ENCODE measurements around the gene ARHGEF28. TPM values are rescaled to one million over a fixed set of nuclear protein-coding genes. Genes with fewer than 3 reads are reported as not detected.

The ARHGEF28 gene
- total and polyA plus RNA-seq, 10 of the 15 experiments (the other 5 are each of a cell fraction or from before 2014, with no cell fraction given) = 0.10 to 0.72 (median 0.22) TPM; not detected in 2

DNA sequence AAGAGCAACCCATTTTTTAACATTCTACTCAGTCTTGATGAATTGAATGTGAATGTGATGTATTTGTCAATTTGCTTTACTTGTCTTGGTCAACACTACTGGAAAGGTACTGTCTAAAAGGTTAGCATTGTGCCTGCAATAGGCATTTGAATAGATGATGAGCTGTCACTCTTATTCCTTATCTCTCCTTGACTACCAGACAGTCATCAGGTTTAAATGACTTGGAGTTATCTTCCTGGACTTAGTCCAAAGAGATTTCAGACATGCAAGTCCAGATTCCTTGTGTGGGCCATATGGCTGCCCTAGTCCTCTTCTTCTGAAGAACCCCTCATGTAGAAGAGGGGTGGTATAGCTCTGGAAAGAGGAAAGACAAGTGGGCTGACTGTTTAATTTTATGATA is 4.8 kb downstream of the ARHGEF28 start:
- Histone ChIP-seq H3K4me2 (ENCODE audit: control insufficient read depth, insufficient read depth) (no peak overlapping the region), H3K4me3 (no peak overlapping the region), H3K27me3 (replicated peaks in 1 of 2; ENCODE audit: control insufficient read depth in 2 of 2, insufficient read depth in 2 of 2, low read length in 1 of 2) (peaks cover 0 to 5% of the 10 kb centered on the region in 2 experiments; a peak in 2 of 4 replicates), H3K36me3 (ENCODE audit: control insufficient read depth in 2 of 2, insufficient read depth in 2 of 2, low read length in 1 of 2) (no peaks in the 10 kb centered on the region), H2AFZ (ENCODE audit: control insufficient read depth, low read depth, low read length) (no peak overlapping the region), H3K9ac (ENCODE audit: control insufficient read depth, insufficient read depth, low read length) (no peak overlapping the region), H3K27ac (ENCODE audit: control insufficient read depth, insufficient read depth) (no peak overlapping the region), H3K9me3 (replicated peaks; ENCODE audit: control insufficient read depth, insufficient read depth, low read length) (no peaks in the 10 kb centered on the region), H3K79me2 (ENCODE audit: control insufficient read depth, insufficient read depth, low read length) (no peaks in the 10 kb centered on the region), H4K20me1 (ENCODE audit: control insufficient read depth, insufficient read depth) (no peaks in the 10 kb centered on the region), H3K4me1 (ENCODE audit: control insufficient read depth, insufficient read depth, low read length) (no peaks in the 10 kb centered on the region)
- SMC1A ChIA-PET (ENCODE audit: uncharacterized antibody, unreplicated experiment) = interaction anchor here (0.9 to 2.3 kb wide), 7 partner anchors 9 to 162 kb away, joined by 3 to 11 read pairs (median 3); no protein-coding TSS in a partner anchor
- no TSS peak for BruUV-seq (replicated peaks)
- RAD21 ChIA-PET (ENCODE audit: unreplicated experiment) = no interaction called here
- intact Hi-C loops (cut with micrococcal nuclease; ENCODE audit: unreplicated experiment) (loop anchor here (5.0 kb wide), 1 partner anchor 33 kb away; no protein-coding TSS in a partner anchor), in situ Hi-C loops (cut with MboI) (no loop called here)
- no peak for FAIRE-seq
- POLR2A ChIA-PET = no interaction called here
- no peak for ATAC-seq
- no peak for DNase-seq (ENCODE audit: low read depth, low spot score)
- CTCF ChIA-PET = interaction anchor here (0.7 to 2.9 kb wide), 4 partner anchors 10 to 40 kb away, joined by 3 to 9 read pairs (median 4); no protein-coding TSS in a partner anchor
- TF ChIP-seq, protein P1, sequence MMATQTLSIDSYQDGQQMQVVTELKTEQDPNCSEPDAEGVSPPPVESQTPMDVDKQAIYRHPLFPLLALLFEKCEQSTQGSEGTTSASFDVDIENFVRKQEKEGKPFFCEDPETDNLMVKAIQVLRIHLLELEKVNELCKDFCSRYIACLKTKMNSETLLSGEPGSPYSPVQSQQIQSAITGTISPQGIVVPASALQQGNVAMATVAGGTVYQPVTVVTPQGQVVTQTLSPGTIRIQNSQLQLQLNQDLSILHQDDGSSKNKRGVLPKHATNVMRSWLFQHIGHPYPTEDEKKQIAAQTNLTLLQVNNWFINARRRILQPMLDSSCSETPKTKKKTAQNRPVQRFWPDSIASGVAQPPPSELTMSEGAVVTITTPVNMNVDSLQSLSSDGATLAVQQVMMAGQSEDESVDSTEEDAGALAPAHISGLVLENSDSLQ (IDR thresholded peaks at IDR 0.05) = 0 out of 2 replicates have a peak, but pooled peaks have one; percentile 8
- TF ChIP-seq PAX8 (IDR thresholded peaks at IDR 0.05) = no peak

DNA sequence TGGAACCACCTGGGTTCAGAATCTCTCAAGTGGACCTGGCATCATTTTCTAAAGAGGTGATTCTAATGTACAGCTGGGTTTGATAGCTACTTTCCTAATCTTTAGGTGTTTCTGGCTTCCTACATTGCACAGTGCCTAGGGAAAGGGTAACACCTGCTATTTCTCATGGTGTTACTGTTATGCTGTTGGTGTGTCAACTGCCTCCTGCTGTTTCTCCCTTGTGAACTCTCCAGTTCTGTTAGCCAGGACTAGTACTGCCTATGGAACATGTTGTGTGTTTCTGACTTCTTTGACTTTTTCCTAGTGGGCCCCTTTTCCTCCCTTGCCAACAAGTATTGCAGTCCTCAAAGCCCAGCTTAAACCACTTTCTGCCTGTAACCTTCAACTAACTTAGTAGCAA is 5.5 kb downstream of the ARHGEF28 start:
- H4K20me1 ChIP-seq (ENCODE audit: control insufficient read depth, insufficient read depth) = no peaks in the 10 kb centered on the region
- peaks cover 0 to 3% of the 10 kb centered on the region in 2 experiments; a peak in 2 of 4 replicates for H3K27me3 ChIP-seq (replicated peaks in 1 of 2; ENCODE audit: control insufficient read depth in 2 of 2, insufficient read depth in 2 of 2, low read length in 1 of 2)
- SMC1A ChIA-PET (ENCODE audit: uncharacterized antibody, unreplicated experiment) = interaction anchor here (0.7 to 2.3 kb wide), 7 partner anchors 10 to 162 kb away, joined by 3 to 11 read pairs (median 3); no protein-coding TSS in a partner anchor
- H3K9me3 ChIP-seq (replicated peaks; ENCODE audit: control insufficient read depth, insufficient read depth, low read length) = no peaks in the 10 kb centered on the region
- H3K79me2 ChIP-seq (ENCODE audit: control insufficient read depth, insufficient read depth, low read length) = no peaks in the 10 kb centered on the region
- no TSS peak for BruUV-seq (replicated peaks)
- FAIRE-seq (no peak), ATAC-seq (peak; percentile 8; the same call in 1 of the 3 replicates), DNase-seq (ENCODE audit: low read depth, low spot score) (no peak)
- in situ Hi-C loops (cut with MboI) (no loop called here), intact Hi-C loops (cut with micrococcal nuclease; ENCODE audit: unreplicated experiment) (loop anchor here (5.0 kb wide), 1 partner anchor 34 kb away; no protein-coding TSS in a partner anchor)
- no peak overlapping the region for H2AFZ ChIP-seq (ENCODE audit: control insufficient read depth, low read depth, low read length)
- no peak overlapping the region for H3K9ac ChIP-seq (ENCODE audit: control insufficient read depth, insufficient read depth, low read length)
- H3K4me3 ChIP-seq = no peak overlapping the region
- CTCF ChIA-PET = interaction anchor here (0.9 to 2.9 kb wide), 3 partner anchors 9 to 41 kb away, joined by 3 to 9 read pairs (median 6); no protein-coding TSS in a partner anchor
- POLR2A ChIA-PET = no interaction called here
- RAD21 ChIA-PET (ENCODE audit: unreplicated experiment) = no interaction called here
- TF ChIP-seq USF1 (IDR thresholded peaks at IDR 0.05; ENCODE audit: borderline replicate concordance, extremely low read length, insufficient read depth, low read depth, low read length) = no peak
- no peak for TF ChIP-seq NFXL1 (IDR thresholded peaks at IDR 0.05; ENCODE audit: borderline replicate concordance)
- TF ChIP-seq, protein P2, sequence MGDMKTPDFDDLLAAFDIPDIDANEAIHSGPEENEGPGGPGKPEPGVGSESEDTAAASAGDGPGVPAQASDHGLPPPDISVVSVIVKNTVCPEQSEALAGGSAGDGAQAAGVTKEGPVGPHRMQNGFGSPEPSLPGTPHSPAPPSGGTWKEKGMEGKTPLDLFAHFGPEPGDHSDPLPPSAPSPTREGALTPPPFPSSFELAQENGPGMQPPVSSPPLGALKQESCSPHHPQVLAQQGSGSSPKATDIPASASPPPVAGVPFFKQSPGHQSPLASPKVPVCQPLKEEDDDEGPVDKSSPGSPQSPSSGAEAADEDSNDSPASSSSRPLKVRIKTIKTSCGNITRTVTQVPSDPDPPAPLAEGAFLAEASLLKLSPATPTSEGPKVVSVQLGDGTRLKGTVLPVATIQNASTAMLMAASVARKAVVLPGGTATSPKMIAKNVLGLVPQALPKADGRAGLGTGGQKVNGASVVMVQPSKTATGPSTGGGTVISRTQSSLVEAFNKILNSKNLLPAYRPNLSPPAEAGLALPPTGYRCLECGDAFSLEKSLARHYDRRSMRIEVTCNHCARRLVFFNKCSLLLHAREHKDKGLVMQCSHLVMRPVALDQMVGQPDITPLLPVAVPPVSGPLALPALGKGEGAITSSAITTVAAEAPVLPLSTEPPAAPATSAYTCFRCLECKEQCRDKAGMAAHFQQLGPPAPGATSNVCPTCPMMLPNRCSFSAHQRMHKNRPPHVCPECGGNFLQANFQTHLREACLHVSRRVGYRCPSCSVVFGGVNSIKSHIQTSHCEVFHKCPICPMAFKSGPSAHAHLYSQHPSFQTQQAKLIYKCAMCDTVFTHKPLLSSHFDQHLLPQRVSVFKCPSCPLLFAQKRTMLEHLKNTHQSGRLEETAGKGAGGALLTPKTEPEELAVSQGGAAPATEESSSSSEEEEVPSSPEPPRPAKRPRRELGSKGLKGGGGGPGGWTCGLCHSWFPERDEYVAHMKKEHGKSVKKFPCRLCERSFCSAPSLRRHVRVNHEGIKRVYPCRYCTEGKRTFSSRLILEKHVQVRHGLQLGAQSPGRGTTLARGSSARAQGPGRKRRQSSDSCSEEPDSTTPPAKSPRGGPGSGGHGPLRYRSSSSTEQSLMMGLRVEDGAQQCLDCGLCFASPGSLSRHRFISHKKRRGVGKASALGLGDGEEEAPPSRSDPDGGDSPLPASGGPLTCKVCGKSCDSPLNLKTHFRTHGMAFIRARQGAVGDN (IDR thresholded peaks at IDR 0.05) = no peak
- TF ChIP-seq CBX5 (IDR thresholded peaks at IDR 0.05; ENCODE audit: low read depth) = no peak
- H3K4me1 ChIP-seq (ENCODE audit: control insufficient read depth, insufficient read depth, low read length) = no peaks in the 10 kb centered on the region
- H3K4me2 ChIP-seq (ENCODE audit: control insufficient read depth, insufficient read depth) = no peak overlapping the region
- no peaks in the 10 kb centered on the region for H3K36me3 ChIP-seq (ENCODE audit: control insufficient read depth in 2 of 2, insufficient read depth in 2 of 2, low read length in 1 of 2)
- no peak overlapping the region for H3K27ac ChIP-seq (ENCODE audit: control insufficient read depth, insufficient read depth)

Measured in GM12878 (cell line).